HT1080 (cell line): ENCODE results near the gene PHB1. TPM values are rescaled to one million over a fixed set of nuclear protein-coding genes. Genes with fewer than 3 reads are reported as not detected.
"Not testable (repeated sequence)": the region's sequence is repeated elsewhere in the genome, so short reads cannot be mapped to it uniquely, and the experiment has no call there.

Source experiments
- DNase-seq: peaks from one replicate; pipeline ENCODE4 v3.0.0-alpha.2; 2015; ENCODE audit warnings: low read depth
- total RNA-seq: library from RNA; depleted of rRNA; stranded (reverse); fragments of >200 nt; shearing (Covaris generic); gene quantifications from 2 replicates; pipeline ENCODE4 v1.2.3, GENCODE V29; 2014

The PHB1 gene
- total RNA-seq, 1 experiment from 2014 or later, result 256 TPM

DNA sequence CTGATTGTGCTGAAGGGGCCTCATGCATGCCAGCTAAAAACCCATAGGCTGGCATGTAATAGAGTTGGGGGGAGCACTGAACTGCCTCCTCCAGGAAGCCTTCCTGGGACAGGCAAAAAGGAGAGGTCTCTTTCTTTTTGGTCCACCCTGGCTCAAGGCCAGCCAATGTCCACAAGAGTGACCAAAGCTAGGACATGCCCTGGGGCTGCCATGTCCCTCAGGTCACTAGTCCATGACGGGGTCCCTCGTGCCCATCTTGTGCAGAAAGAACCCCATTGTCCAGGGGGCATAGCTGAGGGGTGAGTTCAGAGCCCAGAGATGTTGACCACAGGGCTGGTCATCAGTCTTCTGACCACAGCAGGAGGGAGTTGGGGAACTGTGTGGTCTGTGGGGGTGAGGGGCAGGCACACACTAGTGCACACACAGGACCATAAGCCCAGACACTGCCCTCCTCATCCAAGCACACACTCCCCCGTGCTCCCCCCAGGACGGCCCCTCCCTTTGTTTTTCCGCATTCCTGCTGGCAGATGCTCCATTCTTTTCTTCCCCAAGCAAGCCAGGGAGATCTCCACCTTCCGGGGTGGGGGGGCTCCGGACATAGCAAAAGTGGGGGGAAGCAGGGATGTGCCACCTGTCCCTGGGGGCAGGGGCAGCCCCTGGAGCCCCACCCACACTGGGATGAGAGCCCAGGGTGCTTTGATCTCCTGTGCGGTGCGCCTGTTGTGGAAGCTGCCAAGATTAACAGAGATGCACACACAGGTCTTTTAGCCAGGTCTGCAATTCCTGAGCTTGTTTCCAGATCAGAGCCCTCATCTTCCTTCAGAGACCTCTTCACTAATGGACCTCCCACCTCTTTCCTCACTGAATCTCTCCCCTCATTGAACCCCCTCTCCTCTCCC is 25.2 kb upstream of the PHB1 start:
- peak; percentile 49 for DNase-seq

DNA sequence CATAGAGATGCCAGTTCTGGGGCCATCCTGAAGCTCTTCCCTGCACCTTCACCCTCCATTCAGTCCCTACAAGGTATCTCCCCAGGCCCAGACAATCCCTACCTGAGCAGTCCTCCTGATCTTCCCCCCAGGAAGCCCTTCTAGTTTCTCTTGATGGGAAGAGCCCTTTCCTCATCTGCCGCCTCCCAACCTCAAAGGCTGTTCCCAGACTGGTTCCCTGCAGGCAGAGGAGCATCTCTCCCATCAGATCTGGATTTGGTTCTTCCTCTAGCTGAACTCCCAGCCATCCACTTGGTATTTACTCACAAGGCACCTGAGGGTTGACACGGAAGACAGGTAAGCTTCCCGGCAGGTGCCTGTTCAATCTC is 24.6 kb upstream of the PHB1 start:
- DNase-seq, result no peak

DNA sequence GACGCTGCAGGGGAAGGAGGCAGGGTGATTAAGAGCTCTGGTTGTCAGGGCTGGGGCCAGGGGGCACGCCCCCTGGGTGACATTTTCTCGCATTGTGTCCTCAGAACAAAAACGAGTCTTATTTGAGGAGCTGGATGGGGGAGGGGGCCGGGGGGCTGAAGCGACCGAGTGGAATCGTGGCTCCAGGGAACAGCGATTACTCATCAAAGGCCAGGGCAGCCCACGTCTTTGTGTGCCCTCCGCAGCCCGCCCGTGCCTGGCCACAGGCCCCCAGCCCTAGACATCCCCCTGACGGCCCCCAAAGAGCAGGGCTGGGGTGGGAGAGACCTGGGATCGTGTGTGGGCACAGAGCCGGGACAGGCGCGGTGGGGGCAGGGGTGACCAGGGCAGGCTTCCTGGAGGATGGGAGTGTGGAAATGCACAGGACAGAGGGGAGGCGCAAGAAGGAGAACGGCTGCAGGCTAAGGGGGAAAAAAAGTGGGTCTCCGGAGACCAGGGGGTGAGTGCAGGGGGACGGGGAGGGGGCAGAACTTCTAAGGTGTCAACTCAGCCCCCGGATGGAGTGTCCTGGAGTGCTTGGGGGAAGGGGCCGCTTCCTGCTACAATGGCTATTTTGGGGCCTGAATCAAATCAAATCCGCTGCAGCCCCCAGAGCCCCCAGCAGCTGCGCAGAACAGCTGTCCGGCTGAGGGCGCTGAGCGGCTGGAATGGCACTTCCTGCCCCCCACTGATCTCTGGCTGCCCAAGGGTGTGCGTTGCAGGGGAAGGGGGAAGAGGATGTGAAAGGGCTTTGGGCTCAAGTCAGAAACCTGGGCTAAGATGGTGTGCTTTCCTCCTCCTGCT is 24.0 kb upstream of the PHB1 start:
- DNase-seq, result no peak

DNA sequence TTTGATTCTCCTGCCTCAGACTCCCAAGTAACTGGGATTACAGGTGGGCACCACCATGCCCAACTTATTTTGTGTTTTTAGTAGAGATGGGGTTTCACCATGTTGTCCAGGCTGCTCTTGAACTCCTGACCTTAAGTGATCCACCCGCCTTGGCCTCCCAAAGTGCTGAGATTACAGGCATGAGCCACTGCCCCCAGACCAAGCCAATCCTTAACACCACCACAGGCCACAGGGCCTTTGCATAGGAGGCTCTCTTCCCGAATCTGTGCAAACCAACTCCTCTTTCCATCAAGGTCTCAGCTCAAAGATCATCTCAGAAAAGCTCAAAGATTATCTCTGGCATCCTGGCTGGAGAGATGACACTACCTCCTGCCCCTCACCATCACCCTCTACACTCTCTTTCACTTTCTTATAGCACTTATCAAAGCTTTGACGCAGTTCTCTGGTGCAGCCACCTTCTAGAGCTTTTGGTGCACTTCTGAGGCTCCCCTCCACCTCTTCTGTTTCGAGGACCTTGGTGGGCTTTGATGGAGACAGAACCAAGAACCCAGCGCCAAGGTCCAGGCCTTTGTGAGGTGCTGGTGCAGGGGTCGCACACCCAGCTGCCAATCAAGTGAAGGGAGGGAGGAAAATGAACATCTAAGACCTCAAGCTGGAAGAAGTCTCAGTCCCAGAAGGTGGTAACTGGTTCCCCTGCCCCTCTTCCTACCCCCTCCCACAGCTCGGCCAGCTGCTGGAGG is 23.2 kb upstream of the PHB1 start:
- DNase-seq, result no peak

DNA sequence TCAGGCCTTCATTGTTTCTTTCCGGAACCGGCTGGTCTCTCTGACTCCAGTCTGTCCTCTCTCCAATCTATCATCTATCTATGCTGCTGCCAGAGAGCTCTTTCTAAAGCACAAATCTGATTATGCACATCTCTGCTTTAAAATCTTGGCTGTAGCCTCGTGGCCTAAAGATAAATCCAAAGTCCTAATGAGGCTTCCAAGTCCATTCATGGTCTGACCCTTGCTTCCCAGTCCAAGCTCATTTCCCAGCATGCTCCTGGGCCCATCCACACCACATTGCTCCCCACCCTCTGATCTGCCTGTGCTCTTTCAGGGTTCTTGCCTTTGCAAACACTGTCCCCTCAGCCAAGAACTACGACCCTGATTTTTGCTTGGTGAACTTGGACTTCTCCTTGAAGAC is 21.5 kb upstream of the PHB1 start:
- DNase-seq, result no peak

DNA sequence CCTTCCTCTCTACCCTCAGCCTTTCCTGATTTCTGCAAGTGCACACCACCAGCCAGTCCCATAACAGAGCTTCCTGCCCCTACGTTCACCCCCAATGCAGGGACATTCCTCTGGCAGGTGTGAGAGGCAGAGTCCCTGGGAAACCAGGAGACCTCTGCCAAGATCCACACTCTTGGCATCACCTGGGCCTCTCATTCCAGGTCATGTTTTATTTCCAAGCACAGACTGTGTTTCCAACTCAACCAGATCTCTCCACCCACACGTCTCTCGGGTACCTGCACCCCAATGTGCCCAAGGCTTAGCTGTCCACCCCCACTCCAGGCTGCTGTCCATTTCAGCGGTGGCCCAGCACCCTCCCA is 21.0 kb upstream of the PHB1 start:
- no peak for DNase-seq

DNA sequence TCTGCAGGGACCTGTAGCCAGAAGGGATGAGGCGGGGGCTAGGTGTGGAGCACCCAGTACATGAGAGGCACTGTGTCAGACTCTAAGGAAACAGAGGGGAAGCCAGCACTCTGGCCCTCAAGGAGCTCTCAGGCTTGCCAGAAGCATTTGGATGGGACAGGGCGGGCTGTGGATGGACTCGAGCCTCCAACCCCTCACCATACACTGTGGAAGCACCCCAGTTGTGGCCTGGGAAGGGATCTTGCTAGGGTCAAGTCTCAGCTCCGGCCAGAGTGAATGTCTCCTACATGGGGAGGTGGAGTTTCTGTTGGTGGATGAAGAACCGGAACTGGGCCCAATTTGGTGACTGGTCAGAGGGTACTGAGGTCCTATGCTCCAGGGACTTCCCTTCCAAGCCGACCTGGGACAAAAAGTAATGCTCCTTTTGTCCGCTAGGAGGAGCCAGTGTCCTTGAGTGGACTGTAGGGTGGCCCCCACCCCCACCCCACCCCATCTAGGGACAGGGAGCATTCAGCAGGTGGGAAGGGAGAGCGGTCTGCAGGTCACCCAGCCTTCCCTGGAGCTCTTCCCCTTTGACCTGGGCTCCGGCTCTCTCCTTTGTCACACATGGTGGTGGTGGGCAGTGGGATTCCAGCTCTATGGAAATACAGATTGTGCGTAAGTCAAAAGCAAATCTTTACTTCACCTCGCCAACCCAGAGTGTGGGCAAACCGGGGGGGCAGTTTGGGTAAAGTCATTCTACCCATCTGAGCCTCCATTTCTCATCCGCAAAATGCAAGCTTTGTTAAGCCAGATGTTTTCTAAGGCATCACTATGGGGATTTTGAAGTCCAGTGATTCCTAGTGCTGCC is 20.4 kb upstream of the PHB1 start:
- DNase-seq, result peak; percentile 49

DNA sequence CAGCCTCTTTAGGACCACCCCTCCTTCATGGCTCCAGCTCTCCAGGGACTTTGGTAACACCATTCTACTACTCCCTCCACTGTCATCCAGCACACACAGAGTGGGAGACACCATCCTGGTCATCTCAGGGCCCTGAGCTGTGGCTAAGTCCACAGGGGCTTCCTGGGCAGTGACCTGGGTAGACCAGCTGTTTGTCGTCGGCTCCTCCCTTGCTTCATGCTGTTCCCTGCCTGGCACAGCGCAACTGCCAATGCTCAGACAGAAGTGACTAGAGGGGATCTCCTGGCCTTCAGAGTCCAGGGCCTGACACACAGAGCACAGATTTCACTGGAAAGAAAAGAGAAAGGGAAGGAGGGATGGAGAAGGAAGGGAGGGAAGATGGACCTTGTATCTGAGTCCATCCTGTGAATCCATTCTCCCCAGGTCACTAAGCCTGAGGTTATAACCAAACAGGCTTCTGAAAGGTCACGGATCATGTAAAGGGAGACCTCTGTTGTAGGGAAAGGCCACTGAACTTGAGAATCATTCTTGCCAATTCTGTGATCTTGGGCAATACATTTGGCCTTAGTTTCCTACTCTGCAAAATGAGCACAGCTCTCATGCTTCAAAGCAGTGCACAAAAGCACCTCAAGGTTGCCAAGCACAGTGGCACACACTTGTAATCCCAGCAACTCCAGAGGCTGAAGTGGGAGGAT is 18.5 kb upstream of the PHB1 start:
- no peak for DNase-seq

DNA sequence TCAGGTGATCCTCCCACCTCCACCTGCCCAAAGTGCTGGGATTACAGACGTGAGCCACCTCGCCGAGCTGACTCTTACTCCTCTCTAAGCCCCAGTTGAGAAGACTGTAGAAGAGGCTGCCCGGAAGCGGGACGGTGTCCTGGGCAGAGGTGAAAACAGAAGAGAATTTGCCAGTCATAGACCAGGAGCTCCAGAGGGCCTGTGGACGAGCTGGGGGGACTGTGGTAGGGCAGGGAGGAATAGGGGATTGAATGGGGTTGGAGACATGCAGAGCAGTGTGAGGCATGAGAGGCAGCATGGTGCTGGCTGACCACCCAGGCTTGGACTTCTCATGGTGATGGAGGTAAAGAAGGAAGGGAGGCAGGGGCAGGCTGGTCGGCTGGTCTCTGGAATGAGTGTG is 17.1 kb upstream of the PHB1 start:
- DNase-seq, result no peak

DNA sequence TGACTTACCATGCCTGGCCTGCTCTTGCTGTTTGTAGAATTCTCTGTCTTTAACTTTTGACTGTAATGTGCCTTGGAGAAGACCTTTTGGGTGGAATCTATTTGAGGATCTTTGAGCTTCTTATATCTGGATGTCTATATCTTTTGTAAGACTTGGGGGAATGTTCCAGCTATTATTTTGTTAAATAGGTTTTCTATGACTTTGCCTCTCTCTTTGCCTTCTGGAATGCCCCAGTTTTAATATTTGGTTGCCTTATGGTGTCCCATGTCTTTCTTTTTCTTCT is 10.3 kb upstream of the PHB1 start:
- no peak for DNase-seq

DNA sequence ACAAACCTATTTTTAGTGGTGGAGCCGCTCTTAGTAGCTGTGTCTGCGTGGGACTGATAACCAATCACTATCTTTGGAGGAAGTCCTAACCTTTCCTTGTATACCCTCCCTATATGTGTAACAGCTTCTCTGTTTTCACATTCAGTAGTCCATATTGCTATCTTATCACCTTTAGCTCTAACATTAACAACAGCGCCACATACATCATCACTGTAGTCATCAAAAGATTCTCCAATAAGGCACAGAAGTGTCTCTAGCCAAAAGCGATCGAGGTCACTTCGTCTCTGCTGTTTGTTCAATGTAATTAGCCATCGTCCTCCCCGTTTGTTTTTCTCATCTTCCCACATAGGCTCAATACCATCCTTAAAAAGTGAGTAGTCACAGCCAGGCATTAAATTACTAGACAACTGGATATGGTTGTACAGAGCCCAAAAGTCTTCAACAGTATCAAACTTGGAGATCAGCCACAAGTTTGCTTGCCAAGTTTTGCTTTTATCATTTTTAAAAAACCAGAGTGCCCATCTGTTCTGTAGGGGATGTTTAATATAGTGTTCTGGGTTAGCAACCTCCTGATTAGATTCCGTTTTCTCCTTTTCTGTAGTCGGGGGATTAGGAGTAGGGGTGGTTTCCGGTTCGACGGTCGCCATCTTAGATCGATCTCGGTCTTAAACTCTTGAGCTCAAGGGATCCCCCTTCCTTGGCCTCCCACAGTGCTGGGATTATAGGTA is 9.8 kb upstream of the PHB1 start:
- not testable (repeated sequence) for DNase-seq

DNA sequence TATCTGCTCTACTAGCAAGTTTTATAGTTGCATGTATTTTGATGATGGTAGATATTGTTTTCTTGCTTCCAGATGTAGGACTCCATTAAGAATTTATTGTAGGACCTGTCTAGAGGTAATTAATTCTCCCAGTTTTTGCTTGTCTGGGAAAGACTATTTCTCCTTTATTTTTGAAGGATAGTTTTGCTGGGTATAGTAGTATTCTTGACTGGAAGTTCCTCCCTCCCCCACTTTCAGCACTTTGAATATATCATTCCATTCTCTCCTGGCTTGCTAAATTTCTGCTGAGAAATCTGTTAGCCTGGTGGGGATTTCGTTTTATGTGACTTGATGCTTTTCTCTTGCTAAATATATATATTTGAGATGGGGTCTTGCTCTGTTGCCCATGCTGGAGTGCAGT is 8.0 kb upstream of the PHB1 start:
- DNase-seq, result no peak

DNA sequence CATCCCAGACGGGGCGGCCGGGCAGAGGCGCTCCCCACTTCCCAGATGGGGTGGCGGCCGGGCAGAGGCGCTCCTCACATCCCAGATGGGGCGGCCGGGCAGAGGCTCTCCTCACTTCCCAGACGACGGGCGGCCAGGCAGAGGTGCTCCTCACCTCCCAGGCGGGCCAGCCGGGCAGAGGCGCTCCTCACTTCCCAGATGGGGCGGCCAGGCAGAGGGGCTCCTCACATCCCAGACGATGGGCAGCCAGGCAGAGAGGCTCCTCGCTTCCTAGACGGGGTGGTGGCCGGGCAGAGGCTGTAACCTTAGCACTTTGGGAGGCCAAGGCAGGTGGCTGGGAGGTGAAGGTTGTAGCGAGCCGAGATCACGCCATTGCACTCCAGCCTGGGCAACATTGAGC is 5.1 kb upstream of the PHB1 start:
- not testable (repeated sequence) for DNase-seq

DNA sequence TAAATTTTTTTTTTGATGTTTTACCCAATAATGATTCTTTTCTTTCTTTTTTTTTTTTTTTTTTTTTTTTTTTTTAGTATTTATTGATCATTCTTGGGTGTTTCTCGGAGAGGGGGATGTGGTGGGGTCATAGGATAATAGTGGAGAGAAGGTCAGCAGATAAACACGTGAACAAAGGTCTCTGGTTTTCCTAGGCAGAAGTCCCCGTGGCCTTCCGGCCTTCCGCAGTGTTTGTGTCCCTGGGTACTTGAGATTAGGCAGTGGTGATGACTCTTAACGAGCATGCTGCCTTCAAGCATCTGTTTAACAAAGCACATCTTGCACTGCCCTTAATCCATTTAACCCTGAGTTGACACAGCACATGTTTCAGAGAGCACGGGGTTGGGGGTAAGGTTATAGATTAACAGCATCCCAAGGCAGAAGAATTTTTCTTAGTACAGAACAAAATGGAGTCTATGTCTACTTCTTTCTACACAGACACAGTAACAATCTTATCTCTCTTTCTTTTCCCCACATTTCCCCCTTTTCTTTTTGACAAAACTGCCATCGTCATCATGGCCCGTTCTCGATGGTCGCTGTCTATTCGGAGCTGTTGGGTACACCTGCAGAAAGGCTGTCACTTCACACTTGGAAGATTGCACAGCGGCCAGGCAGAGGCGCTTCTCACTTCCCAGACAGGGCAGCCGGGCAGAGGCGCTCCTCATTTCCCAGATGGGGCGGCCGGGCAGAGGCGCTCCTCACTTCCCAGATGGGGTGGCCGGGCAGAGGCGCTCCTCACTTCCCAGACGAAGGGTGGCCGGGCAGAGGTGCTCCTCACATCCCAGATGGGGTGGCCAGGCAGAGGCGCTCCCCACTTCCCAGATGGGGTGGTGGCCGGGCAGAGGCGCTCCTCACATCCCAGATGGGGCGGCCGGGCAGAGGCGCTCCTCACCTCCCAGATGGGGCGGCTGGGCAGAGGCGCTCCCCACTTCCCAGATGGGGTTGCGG is 4.4 kb upstream of the PHB1 start:
- DNase-seq, result not testable (repeated sequence)

DNA sequence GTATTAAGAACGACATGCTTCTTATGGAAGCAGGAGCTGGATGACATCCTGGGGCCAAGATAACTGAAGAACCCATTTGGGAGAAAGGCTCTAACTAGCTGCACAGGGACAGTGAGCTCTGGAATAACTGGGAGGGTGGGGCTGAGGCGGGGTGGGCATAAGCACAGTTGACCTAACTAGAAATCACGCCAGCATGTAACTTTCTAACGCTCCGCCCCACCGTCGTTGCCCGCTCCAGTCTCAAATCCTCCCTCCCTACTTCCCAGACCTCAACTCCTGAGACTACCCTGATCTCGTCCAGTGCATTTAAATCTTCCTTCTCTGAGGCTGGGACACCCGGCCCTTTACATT is 436 bp downstream of the PHB1 start:
- no peak for DNase-seq

DNA sequence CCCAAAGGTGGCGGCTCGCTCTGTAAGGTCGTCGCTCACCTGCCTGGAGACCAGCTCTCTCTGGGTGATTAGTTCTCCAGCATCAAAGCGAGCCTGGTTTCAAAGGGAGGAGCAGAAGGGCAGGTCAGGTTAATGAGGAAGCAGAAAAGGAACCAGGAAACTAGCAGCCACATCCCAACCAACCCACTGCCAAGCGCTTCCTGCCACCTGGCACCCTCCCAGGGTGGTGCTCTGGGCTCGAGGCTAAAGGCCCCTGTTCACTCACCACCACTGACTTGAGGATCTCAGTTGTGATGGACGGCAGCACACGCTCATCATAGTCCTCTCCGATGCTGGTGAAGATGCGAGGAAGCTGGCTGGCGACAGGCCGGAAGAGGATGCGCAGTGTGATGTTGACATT is 5.6 kb downstream of the PHB1 start:
- no peak for DNase-seq

DNA sequence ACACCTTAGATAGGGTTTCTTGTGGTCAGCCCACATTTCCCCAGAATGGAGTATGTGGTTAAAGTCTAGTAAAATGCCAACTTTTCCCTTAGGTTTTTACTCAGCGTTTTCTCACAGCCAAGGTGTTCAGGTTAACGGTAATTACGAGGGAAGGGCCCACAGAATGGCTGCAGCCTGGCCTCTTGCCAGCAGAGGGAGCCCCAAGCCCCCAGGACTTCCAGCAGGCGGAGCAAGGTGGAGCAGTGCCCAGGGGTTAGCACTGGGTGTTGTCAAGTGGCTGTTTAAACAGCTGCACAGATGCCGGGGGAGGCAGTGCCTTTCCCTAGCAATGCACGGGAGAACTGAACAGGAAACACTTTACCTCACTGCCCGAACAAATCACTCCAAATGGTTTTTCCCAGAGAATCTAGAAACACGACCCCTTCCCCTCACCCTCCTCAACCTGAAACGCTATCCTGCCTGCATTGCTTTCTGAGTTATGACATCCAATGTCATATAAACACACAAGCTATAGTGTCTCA is 6.6 kb downstream of the PHB1 start:
- DNase-seq, result peak; percentile 63

DNA sequence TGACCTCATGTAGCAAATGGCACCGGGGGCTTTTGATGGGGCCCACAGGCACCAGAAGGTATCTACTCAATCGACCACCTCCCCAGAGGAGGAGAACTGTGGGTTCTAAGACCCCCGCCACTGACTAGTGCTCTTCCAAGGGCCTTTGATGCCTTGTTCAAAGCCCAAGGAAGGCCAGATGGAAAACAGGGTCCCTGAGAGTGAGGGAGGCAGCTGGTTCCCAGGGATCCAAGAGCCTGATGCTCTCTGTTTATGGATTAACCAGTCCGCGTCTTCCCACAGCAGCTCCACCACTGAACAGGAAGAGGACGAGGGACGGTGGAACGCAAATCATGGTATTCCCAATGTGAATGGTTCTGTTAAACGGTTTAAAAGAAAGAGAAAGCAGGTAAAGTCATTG is 7.6 kb downstream of the PHB1 start:
- no peak for DNase-seq
